ENCODE results near the gene IDH3B. TPM values are rescaled to one million over a fixed set of nuclear protein-coding genes. Genes with fewer than 3 reads are reported as not detected.

The IDH3B gene
- total and polyA plus RNA-seq, 2 experiments from 2014 or later = 216 to 244 TPM

- TF ChIP-seq CTCF (IDR thresholded peaks at IDR 0.05; ENCODE audit: low read depth, low read length) = no peak
- H3K4me1 ChIP-seq (ENCODE audit: low read depth) = no peaks in the 10 kb centered on the region
- no peak overlapping the region for H3K4me3 ChIP-seq
- no peak for DNase-seq (ENCODE audit: low read depth in 1 of 2, low spot score in 1 of 2)
- no peak overlapping the region for H3K27ac ChIP-seq
- H3K9me3 ChIP-seq (ENCODE audit: low read depth) = no peaks in the 10 kb centered on the region
- H3K27me3 ChIP-seq = no peaks in the 10 kb centered on the region
- peaks cover 50% of the 10 kb centered on the region for H3K36me3 ChIP-seq
Measured at GRCh38 chr20:2654831-2655230, 9.2 kb downstream of the IDH3B start.

GRCh38 chr20:2654384-2654822 is 9.6 kb downstream of the IDH3B start:
- H3K4me3 ChIP-seq = no peak overlapping the region
- H3K4me1 ChIP-seq (ENCODE audit: low read depth) = no peaks in the 10 kb centered on the region
- no peaks in the 10 kb centered on the region for H3K9me3 ChIP-seq (ENCODE audit: low read depth)
- TF ChIP-seq CTCF (IDR thresholded peaks at IDR 0.05; ENCODE audit: low read depth, low read length) = no peak
- no peak for DNase-seq (ENCODE audit: low read depth in 1 of 2, low spot score in 1 of 2)
- H3K27me3 ChIP-seq = no peaks in the 10 kb centered on the region
- no peak overlapping the region for H3K27ac ChIP-seq
- peaks cover 49% of the 10 kb centered on the region for H3K36me3 ChIP-seq

GRCh38 chr20:2653556-2654383 is 10.2 kb downstream of the IDH3B start:
- H3K36me3 ChIP-seq = peaks cover 44% of the 10 kb centered on the region
- TF ChIP-seq CTCF (IDR thresholded peaks at IDR 0.05; ENCODE audit: low read depth, low read length) = no peak
- no peak for DNase-seq (ENCODE audit: low read depth in 1 of 2, low spot score in 1 of 2)
- peak overlapping the region; percentile 85 for H3K27ac ChIP-seq
- no peaks in the 10 kb centered on the region for H3K9me3 ChIP-seq (ENCODE audit: low read depth)
- peak overlapping the region; percentile 75 for H3K4me3 ChIP-seq
- H3K4me1 ChIP-seq (ENCODE audit: low read depth) = no peaks in the 10 kb centered on the region
- no peaks in the 10 kb centered on the region for H3K27me3 ChIP-seq

DNA sequence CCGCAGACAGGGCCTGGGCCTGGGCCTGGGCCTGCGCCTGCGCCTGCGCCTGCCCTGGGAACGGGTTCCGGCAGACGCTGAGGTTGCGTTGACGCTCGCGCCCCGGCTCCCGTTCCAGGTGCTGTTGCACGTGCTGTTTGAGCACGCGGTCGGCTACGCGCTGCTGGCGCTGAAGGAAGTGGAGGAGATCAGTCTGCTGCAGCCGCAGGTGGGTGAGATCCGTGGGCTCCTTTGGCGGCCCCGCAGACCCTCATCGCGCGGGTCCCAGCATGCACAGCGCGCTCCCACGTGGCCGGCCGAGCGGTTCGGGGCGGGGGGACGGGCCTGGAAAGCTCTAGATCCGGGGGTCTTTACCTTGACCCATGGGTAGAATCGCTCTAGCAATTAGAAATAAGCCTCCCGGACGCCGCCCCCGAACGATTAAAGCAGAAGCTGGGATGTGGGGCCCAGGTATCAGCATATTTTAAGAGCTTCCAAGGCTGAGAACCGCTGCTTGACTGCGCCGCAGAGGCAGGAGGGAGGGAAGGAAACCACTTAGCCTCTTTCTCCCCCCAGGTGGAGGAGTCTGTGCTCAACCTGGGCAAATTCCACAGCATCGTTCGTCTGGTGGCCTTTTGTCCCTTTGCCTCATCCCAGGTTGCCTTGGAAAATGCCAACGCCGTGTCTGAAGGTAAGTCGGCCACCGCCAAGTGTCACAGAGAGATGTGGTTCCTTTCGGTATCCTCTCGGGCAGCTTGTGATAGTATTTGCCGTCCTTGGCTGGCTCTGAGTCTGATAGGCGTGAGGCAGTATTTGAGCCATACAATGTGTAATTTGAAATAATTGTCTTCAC is 11.1 kb downstream of the IDH3B start:
- Histone ChIP-seq H3K27ac (peak overlapping the region; percentile 85), H3K27me3 (no peaks in the 10 kb centered on the region), H3K4me3 (peak overlapping the region; percentile 75), H3K4me1 (ENCODE audit: low read depth) (no peaks in the 10 kb centered on the region), H3K9me3 (ENCODE audit: low read depth) (no peaks in the 10 kb centered on the region), H3K36me3 (peaks cover 39% of the 10 kb centered on the region)
- DNase-seq (ENCODE audit: low read depth in 1 of 2, low spot score in 1 of 2) = peak in 1 of 2 donors; percentile 55
- TF ChIP-seq CTCF (IDR thresholded peaks at IDR 0.05; ENCODE audit: low read depth, low read length) = no peak

DNA sequence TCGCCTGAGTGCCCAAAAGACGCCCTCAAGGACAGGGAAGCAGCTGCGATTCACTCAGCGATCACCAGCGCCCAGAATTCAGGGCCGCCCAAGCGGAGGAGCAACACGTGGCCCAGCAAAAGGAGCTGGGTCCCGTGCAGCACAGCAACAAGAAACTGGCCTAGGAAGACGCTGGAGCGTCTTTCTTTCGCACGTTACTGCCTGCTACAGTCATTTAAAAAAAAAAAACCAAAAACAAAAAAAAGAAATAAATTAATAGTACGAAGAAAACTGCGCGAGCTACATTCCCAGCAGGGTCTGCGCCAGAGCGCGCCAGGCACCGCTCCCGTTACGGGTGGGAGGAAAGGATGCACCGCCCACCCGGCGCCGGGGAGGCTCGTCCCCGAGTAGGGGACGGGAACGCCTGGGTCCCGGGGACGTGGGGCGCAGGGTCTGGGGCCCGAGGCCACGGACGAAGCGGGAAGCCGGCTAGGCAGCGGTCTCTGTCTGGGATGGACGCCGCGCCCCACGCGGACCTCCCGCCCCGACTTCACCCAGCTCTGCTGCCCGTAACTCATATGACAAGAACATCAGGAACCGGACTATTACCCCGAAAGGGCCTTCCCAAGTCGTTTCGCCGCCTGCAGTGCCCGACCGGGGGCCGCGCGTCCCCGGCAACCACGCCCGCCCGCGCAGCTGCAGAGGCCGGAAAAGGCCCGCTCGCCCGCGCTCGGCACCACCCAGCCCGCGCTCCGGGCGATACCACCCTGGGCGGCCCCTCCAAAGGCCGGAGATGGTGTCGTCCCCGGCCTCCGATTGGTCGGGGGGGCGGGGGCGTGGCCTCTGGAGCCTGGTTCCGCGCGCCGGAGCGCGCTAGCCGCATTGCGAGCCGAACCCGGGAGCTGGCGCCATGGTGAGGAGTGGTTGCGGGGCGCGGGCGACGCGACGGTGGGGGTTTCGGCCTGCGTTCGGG is 12.0 kb downstream of the IDH3B start, which contains the start of gene NOP56:
NOP56 (plus strand) TSS at position 861 of the 952 bp plus-strand sequence; CDS start at position 890, 29 bp downstream.
- no peak for TF ChIP-seq CTCF (IDR thresholded peaks at IDR 0.05; ENCODE audit: low read depth, low read length)
- peak within 1 kb of the TSS; percentile 85 for H3K27ac ChIP-seq
- peaks cover 31% of the 10 kb centered on the region for H3K36me3 ChIP-seq
- no peaks in the 10 kb centered on the region for H3K9me3 ChIP-seq (ENCODE audit: low read depth)
- H3K4me3 ChIP-seq = peak within 1 kb of the TSS; percentile 75
- no peaks in the 10 kb centered on the region for H3K27me3 ChIP-seq
- peak; percentile 92 to 95 for DNase-seq (ENCODE audit: low read depth in 1 of 2, low spot score in 1 of 2)
- no peaks in the 10 kb centered on the region for H3K4me1 ChIP-seq (ENCODE audit: low read depth)

Measured in cardiac muscle cell (in vitro differentiated cells and primary cell).